ENCODE data around the gene PTPN5.

- TF ChIP-seq CTCF (IDR thresholded peaks at IDR 0.05; ENCODE audit: low read depth, low read length, missing input control) (no peak), SP1 (IDR thresholded peaks at IDR 0.05) (no peak), NR2F2 (IDR thresholded peaks at IDR 0.05) (no peak), ZBTB33 (IDR thresholded peaks at IDR 0.05) (no peak)
- TF ChIP-seq, protein P1, sequence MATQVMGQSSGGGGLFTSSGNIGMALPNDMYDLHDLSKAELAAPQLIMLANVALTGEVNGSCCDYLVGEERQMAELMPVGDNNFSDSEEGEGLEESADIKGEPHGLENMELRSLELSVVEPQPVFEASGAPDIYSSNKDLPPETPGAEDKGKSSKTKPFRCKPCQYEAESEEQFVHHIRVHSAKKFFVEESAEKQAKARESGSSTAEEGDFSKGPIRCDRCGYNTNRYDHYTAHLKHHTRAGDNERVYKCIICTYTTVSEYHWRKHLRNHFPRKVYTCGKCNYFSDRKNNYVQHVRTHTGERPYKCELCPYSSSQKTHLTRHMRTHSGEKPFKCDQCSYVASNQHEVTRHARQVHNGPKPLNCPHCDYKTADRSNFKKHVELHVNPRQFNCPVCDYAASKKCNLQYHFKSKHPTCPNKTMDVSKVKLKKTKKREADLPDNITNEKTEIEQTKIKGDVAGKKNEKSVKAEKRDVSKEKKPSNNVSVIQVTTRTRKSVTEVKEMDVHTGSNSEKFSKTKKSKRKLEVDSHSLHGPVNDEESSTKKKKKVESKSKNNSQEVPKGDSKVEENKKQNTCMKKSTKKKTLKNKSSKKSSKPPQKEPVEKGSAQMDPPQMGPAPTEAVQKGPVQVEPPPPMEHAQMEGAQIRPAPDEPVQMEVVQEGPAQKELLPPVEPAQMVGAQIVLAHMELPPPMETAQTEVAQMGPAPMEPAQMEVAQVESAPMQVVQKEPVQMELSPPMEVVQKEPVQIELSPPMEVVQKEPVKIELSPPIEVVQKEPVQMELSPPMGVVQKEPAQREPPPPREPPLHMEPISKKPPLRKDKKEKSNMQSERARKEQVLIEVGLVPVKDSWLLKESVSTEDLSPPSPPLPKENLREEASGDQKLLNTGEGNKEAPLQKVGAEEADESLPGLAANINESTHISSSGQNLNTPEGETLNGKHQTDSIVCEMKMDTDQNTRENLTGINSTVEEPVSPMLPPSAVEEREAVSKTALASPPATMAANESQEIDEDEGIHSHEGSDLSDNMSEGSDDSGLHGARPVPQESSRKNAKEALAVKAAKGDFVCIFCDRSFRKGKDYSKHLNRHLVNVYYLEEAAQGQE (IDR thresholded peaks at IDR 0.05): no peak
- TF ChIP-seq, protein P2, sequence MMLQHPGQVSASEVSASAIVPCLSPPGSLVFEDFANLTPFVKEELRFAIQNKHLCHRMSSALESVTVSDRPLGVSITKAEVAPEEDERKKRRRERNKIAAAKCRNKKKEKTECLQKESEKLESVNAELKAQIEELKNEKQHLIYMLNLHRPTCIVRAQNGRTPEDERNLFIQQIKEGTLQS (IDR thresholded peaks at IDR 0.05): no peak
These were observed 51.9 kb downstream of the PTPN5 start for GRCh38 chr11:18739685-18740084.
